Measurements from ENCODE around the gene WFDC12.
A peak's percentile ranks its signal among the peaks of the same experiment; 100 is the strongest.

The WFDC12 gene

DNA sequence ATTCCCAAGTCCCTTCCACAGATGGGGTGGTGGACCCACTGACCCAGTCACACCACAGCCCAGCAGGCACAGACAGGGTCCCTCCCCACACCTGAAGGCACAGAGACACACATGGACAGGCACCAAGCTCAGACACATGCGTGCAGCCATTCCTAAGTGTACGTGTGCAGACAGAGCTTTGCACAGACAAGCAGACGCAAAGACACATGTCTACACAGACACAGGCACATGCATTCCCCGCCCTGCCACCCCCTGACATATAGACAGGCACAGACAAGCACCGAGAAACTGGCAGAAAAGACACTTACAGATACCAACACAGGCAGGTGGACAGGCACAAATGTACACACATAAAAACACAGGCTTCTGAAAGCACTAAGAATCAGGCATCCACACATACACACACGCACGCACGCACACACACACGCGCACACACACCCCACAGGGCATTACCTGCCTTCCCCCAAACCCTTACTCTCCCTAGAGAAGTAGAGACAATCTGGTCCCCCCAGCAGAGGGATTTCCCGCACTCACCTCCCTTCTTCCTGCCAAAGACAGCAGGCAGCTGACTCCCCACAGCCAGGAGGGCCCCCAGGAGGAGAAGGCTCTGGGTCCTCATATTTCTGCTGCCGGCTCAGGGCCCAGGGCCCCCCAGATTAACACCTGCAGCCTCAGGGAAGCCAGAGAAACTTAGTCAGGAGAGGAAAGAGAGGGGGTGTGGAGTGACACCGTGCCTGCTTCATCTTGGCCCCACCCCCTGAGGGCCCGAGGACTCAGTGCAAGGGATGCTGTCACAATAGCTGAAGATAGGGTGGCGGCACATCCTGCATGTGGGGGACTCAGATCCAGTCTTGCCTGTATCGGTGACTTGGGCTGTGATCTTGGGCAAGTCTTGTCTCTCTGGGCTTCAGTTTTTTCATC is 9.5 kb downstream of the WFDC12 start, which contains the start of gene WFDC5:
Gene WFDC5 (minus strand): TSS at position 710 of the 921 bp plus-strand sequence. CDS start 91 bp downstream, at position 619.
- DNase-seq, result no peak

DNA sequence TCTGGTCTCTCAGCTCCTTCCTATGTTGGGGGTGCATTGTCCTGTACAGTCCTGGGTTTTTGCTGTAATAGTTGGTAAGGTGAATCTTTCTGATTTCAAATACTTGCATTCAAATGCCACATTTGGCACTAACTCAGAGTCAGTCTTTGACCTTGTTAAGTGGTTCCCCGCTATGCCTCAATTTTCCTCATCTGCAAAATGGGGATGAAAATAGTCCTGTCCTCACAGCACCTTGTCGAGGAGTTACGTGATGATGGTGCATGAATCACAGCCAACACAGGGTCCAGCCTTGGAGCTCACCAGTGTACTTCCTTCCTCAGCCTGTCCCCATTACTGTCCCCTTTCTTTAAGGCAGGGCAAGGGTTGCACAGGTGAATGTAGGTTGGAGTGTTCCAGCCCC is 10.4 kb downstream of the WFDC12 start:
- no peak for DNase-seq

DNA sequence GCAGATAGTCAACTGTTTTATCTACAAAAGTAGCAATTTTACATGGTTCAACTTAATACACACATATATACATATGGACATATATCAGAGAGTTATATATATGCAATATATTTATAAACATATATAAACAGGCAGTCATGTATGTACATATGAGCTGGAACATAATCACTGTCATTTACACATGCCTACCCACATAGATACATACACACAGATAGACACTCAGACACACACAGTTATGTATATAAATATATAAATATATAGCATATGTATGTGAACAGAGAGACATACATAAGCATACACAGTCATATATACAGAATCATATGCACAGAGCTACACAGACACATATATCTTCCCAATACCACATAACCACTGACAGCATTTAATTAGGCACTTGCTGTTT is 11.5 kb downstream of the WFDC12 start:
- no peak for DNase-seq

DNA sequence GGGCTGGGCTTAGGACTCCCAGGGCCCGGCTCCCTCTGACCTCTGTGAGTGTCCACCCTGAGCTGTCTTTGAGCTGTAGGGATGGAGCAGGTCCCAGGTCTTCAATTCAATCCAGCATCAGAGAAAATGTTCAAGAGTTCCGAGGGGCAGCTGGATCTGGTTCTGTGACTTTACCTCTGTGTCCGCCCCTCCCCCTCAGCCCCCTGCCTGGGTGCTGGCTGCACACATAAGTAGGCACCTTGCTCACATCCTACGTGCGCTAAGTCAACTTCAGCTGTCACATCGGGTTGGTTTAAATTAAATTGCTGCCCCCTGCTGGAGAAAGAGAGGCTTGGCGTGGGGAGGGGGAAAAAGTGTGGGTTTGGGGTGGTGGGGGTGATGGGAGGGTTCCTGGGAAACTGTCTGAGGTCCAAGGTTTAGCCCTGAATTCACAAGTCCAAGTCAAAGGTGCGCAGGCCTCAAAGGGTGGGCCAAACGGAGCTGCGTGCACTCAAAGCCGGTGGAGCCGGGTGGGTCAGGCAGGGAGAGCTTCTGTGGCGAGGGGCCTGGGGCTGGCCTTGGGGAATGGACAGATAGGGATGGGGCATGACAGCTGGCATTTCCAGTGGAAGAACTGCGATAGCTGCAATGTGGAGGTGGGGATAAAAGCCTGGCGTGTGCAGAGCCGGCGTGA is 12.3 kb downstream of the WFDC12 start:
- DNase-seq, result peak; percentile 11

DNA sequence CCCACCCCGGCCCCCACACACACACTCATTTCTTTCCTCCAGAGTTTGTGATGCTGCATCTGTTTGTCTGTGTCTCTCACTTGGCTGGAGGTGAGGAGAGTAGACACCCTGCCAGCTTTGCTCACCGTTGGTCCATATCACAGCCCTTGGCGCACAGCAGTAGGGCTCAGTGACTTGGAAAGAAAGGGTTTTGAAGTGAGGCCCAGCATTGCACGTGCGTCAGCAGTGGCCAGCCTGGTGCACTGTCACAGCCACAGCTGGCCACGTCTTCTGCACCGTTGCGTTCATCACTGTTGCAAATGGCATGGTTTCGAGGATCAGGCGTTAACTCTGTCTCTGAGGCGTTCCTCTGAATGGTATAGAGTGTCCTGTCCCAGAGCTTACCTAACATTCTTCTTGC is 13.0 kb downstream of the WFDC12 start:
- no peak for DNase-seq

- DNase-seq, result no peak
Observed at GRCh38 chr20:45110301-45110700, 14.0 kb downstream of the WFDC12 start.

DNA sequence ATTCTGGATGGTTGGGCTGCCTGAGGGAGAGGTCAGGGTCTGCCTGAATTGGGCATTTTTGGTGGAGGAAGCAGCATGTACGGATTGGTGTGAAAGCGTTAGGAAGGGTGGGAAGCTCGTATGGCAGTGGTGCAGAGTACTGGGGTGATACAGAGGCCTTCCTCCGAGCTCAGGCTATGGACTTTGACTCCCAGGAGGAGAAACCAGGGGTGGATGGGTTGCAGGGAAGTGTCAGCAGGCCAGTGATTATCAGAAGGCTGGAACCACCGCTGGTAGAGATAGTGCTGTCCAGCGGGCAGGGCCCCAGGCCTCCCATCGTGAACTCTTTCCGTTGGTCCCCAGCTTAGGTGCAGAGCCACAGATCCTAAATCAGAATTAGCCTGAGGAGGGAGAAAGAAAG is 14.6 kb downstream of the WFDC12 start:
- no peak for DNase-seq

- no peak for DNase-seq
Observed at GRCh38 chr20:45105317-45105716, 18.9 kb downstream of the WFDC12 start.

- peak; percentile 83 for DNase-seq
Observed at GRCh38 chr20:45104786-45105185, 19.5 kb downstream of the WFDC12 start.

GRCh38 chr20:45103072-45103471 is 21.2 kb downstream of the WFDC12 start:
- DNase-seq, result no peak

DNA sequence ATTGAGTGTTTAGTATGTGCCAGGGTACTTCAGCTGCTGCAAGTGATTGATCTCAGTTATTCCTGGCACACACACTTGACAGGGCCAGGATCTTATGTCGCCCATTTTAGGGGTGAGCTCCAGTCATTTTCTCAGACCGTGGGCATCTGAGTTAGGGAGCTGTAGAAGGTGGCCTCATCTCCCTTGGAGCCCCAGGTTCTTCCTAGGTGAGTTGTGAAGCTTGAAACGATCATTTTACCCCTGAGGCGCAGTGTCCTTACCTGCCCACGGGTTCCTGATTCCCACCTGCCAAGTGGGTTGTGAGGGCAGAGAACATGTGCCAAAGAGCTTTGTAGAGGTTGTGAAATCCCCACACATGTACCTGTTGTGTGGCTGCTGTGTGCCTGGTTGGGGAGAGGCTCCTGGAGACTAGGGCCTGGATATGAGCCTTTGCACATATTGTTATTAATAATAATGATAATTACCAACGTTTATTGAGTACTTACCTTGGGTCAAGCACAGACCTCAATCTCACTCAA is 22.9 kb downstream of the WFDC12 start:
- DNase-seq, result no peak

GRCh38 chr20:45100563-45101245 is 23.6 kb downstream of the WFDC12 start, which contains the start of gene KCNS1:
Gene KCNS1 (minus strand): TSS chr20:45101127. CDS start chr20:45099236, 1,891 bp downstream.
- DNase-seq, result peak; percentile 25

DNA sequence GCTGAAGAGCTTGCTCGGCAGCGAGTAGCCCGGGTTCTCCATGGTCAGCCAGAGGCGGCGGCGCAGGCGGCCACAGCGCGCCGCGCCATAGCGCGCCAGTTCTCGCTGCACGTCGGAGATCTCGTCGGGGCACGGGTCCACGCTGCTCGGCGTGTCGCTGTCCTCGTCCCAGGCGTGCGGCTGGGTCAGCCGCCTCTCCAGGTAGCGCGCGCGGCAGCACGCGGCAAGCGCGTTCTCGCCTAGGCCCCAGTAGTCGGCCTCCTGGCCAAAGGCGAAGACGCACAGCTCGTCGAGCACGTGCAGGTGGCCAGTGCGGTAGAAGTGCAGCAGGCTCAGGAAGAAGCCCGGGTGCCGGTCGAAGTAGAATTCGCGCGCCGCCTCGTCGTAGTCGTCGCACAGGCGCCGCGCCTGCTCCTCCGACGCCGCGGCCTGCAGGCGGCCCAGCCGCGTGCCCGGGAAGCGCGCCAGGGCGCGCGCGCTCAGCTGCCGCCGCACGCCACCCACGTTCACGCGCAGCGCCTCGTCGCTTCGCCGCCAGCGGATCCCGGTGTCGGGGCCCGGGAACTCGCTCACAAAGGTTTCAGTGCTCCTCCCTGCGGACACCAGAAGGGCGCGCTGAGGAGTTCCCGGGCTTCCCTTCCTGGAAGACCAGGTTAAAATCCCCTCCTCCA is 26.0 kb downstream of the WFDC12 start:
- DNase-seq, result peak; percentile 49

DNA sequence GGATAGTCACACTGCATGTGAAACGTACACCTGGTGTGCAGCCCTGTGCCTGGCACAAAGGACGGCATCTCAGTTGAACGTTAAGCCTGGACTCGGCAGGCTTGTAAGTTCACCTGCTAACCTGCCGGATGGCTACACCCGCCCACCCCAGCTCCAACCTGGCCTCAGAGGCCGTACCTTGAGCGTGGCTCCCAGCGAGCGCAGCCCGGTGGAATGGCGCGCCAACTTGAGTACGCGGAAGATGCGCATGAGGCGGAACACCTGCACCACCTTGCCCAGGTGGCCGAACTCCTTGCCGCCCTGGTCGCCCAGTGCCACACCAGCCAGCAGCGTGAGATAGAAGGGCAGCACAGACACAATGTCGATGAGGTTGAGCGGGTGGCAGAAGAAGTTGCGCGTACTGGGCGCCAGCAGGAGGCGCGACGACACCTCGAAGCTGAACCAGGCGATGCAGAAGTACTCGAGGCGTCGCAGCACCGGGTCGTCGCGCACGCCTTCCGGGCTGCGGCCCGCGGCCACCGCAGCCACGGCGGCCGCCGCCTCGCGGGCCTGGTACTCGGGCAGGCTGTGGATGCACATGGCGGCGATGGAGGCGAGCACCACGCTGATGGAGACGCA is 26.7 kb downstream of the WFDC12 start:
- peak; percentile 50 for DNase-seq

DNA sequence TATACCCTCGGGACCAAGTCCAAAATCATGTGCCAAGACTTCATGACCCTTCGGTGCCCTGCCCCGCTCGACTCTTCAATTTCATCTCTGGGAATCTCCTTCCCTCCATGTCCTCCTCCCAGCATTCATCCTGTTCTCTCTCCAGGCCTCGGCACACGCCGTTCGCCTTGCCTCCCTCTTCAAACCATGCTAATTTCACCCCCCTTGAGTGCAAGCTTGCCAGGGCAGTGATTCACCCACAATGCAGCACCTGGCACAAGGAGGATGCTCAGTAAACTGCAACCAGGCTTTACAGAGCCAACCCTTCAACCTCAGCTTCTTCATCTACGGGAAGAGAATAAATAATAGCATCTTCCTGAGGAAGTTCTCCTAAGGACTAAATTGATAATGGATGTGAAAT is 27.5 kb downstream of the WFDC12 start:
- DNase-seq, result no peak

- DNase-seq, result peak; percentile 69
Observed at GRCh38 chr20:45095805-45096238, 28.4 kb downstream of the WFDC12 start.

GRCh38 chr20:45094864-45095574 is 29.2 kb downstream of the WFDC12 start:
- no peak for DNase-seq

- DNase-seq, result no peak
Observed at GRCh38 chr20:45094201-45094600, 30.1 kb downstream of the WFDC12 start.

- DNase-seq, result peak; percentile 70
Observed at GRCh38 chr20:45092898-45093297, 31.4 kb downstream of the WFDC12 start.

DNA sequence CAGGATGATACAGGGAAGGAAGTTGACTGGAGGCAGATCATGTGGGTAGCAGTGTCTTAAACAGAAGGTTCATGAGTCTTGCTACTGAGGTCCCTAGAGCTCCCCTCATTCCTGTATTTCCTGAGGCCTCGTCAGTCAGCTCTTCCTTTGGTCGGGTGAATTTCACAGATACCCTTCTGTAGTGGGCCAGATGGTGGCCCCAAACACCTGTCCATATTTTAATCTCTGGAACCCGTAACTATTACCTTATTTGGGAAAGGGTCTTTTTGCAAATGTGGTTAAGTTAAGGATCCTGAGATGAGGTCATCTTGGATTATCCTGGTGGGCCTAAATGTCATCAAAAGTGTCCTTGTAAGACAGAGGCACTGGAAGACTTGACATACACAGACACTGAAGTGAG is 32.9 kb downstream of the WFDC12 start:
- DNase-seq, result no peak

GRCh38 chr20:45090481-45090880 is 33.8 kb downstream of the WFDC12 start:
- peak; percentile 79 for DNase-seq
